ENCODE results near the gene CDCA7. TPM values are rescaled to one million over a fixed set of nuclear protein-coding genes. Genes with fewer than 3 reads are reported as not detected.

CDCA7 gene
- total RNA-seq, 1 experiment from 2014 or later, result 50.3 TPM

- no peak overlapping the region for H3K4me3 Mint-ChIP-seq
- no peaks in the 10 kb centered on the region for H4K20me1 ChIP-seq (ENCODE audit: control insufficient read depth, insufficient read depth, insufficient read length)
- no peak overlapping the region for H3K4me2 ChIP-seq (ENCODE audit: insufficient read depth, insufficient read length, low read length)
- H3K9me3 Mint-ChIP-seq, result no peaks in the 10 kb centered on the region
- no peak overlapping the region for H3K27ac ChIP-seq (ENCODE audit: insufficient read length, low read depth, low read length)
- H3K36me3 Mint-ChIP-seq (ENCODE audit: insufficient read depth in 1 of 3, low read depth in 3 of 3), result peaks cover 2 to 8% (median 2%) of the 10 kb centered on the region in 3 experiments; a peak in 5 of 7 replicates
- H4K91ac ChIP-seq (ENCODE audit: insufficient read length, low read depth, low read length), result no peak overlapping the region
- no peak overlapping the region for H3K4ac ChIP-seq (ENCODE audit: low read depth, low read length)
- H2BK5ac ChIP-seq (ENCODE audit: insufficient read length, low read length), result no peak overlapping the region
- H2BK12ac ChIP-seq (ENCODE audit: insufficient read length, low read depth, low read length), result no peak overlapping the region
- H2AK5ac ChIP-seq (ENCODE audit: insufficient read length, low read length), result no peak overlapping the region
- H4K8ac ChIP-seq (replicated peaks; ENCODE audit: insufficient read length, low read depth, low read length), result no peak overlapping the region
- H3T11ph ChIP-seq (ENCODE audit: low read length), result no peak overlapping the region
- H3K9me3 ChIP-seq (ENCODE audit: control insufficient read depth, low read depth, low read length), result no peaks in the 10 kb centered on the region
- TF ChIP-seq, protein P1, sequence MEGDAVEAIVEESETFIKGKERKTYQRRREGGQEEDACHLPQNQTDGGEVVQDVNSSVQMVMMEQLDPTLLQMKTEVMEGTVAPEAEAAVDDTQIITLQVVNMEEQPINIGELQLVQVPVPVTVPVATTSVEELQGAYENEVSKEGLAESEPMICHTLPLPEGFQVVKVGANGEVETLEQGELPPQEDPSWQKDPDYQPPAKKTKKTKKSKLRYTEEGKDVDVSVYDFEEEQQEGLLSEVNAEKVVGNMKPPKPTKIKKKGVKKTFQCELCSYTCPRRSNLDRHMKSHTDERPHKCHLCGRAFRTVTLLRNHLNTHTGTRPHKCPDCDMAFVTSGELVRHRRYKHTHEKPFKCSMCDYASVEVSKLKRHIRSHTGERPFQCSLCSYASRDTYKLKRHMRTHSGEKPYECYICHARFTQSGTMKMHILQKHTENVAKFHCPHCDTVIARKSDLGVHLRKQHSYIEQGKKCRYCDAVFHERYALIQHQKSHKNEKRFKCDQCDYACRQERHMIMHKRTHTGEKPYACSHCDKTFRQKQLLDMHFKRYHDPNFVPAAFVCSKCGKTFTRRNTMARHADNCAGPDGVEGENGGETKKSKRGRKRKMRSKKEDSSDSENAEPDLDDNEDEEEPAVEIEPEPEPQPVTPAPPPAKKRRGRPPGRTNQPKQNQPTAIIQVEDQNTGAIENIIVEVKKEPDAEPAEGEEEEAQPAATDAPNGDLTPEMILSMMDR (conservative IDR thresholded peaks at IDR 0.05), result no peak
- WGBS (ENCODE audit: extremely low coverage, insufficient read length, low lambda C conversion rate), result no CpG with 5 or more reads among the region's 5 CpGs
- H3K23me2 ChIP-seq (ENCODE audit: insufficient read length, low read depth, low read length, poor library complexity, severe bottlenecking), result no peaks in the 10 kb centered on the region
- no peak overlapping the region for H2BK15ac ChIP-seq (ENCODE audit: low read depth, low read length)
- H3K14ac ChIP-seq (ENCODE audit: insufficient read depth, low read length), result no peak overlapping the region
- H3K23ac ChIP-seq (ENCODE audit: insufficient read length, low read depth, low read length), result no peak overlapping the region
- H2BK20ac ChIP-seq (ENCODE audit: low read depth, low read length, poor library complexity, severe bottlenecking), result no peak overlapping the region
- H3K4me1 ChIP-seq (ENCODE audit: insufficient read depth, low read length), result no peaks in the 10 kb centered on the region
- H4K5ac ChIP-seq (ENCODE audit: insufficient read length, low read depth, low read length), result no peak overlapping the region
- no peak overlapping the region for H2BK120ac ChIP-seq (ENCODE audit: low read depth, low read length, poor library complexity, severe bottlenecking)
- H3K79me1 ChIP-seq (ENCODE audit: insufficient read depth, low read depth, low read length, poor library complexity, severe bottlenecking), result no peaks in the 10 kb centered on the region
- H3K56ac ChIP-seq (ENCODE audit: insufficient read length, low read depth, low read length), result no peak overlapping the region
- H3K27me3 Mint-ChIP-seq (ENCODE audit: low read depth), result no peaks in the 10 kb centered on the region
- H3K9ac ChIP-seq (ENCODE audit: extremely low read depth, insufficient read length, low read length), result no peak overlapping the region
- no peaks in the 10 kb centered on the region for H3K79me2 ChIP-seq (ENCODE audit: insufficient read depth, low read length)
- no peaks in the 10 kb centered on the region for H3K27me3 ChIP-seq (ENCODE audit: insufficient read depth, low read length)
- no peak overlapping the region for H3K18ac ChIP-seq (ENCODE audit: insufficient read length, low read depth, low read length)
- peaks cover 5 to 13% of the 10 kb centered on the region in 2 experiments; a peak in 3 of 4 replicates for H3K4me1 Mint-ChIP-seq
- H3K27ac Mint-ChIP-seq, result no peak overlapping the region
- no peak for DNase-seq
- H2AFZ ChIP-seq (ENCODE audit: low read length), result no peak overlapping the region
Observed at GRCh38 chr2:173387079-173387478, 32.4 kb downstream of the CDCA7 start.

Data from H9 (cell line).